HEK293 (cell line): Measurements from ENCODE around the gene YOD1.

ENCODE experiments used
- CTCF ChIA-PET: fragments of 350-600 bp; formaldehyde crosslinking; extraction: SDS; loops from one replicate; lab custom pipeline; 2021; ENCODE audit warnings: antibody characterized with exemption; lab: Yijun Ruan, JAX
- POLR2A ChIA-PET: fragments of 300-600 bp; formaldehyde crosslinking; extraction: SDS; loops from one replicate; lab custom pipeline; 2020; ENCODE audit warnings: antibody characterized with exemption, inconsistent platforms; lab: Yijun Ruan, JAX
- H3K27ac ChIP-seq: fragments of 200-500 bp; sonication (Bioruptor generic); 2 replicates; pipeline ENCODE4 v1.5.1; 2014; ENCODE audit warnings: low read depth, low read length, control low read depth, inconsistent platforms; ENCODE audit errors: extremely low read depth
- H3K36me3 ChIP-seq, 2 experiments: fragments of 200-500 bp in 1 of 2; sonication (Bioruptor generic) in 1 of 2; 1 replicate in 1 of 2; 2 replicates in 1 of 2; pipeline ENCODE4 v1.5.1; 2014 to 2017; ENCODE audit warnings: inconsistent platforms in 2 of 2, low read length in 2 of 2; ENCODE audit not compliant: control insufficient read depth in 2 of 2, insufficient read depth in 1 of 2
- H3K4me1 ChIP-seq: fragments of 200-500 bp; sonication (Bioruptor generic); 2 replicates; pipeline ENCODE4 v1.5.1; 2014; ENCODE audit warnings: mild to moderate bottlenecking, low read length, inconsistent platforms; ENCODE audit not compliant: control insufficient read depth, insufficient read depth
- H3K4me3 ChIP-seq: 2 replicates; pipeline ENCODE4 v1.5.1; 2011; ENCODE audit warnings: low read depth, mild to moderate bottlenecking, control low read depth, low read length, moderate library complexity
- H3K9me3 ChIP-seq: fragments of 200-500 bp; sonication (Bioruptor generic); 2 replicates; pipeline ENCODE4 v1.5.1; 2014; ENCODE audit warnings: low read depth, low read length, inconsistent platforms; ENCODE audit not compliant: control insufficient read depth, insufficient read depth
- AEBP2 ChIP-seq: fragments of 450-650 bp; formaldehyde crosslinking; IDR thresholded peaks from 2 replicates; pipeline ENCODE4 v1.5.1; 2016; ENCODE audit warnings: missing biosample characterization, missing genetic modification characterization, borderline replicate concordance
- HOXA7 ChIP-seq: sonication (generic); formaldehyde crosslinking; IDR thresholded peaks from 2 replicates; pipeline ENCODE4 v1.8.1; 2022; ENCODE audit warnings: missing genetic modification reagents, borderline replicate concordance
- KLF17 ChIP-seq: fragments of 450-650 bp; formaldehyde crosslinking; IDR thresholded peaks from 2 replicates; pipeline ENCODE4 v1.5.1; 2016; ENCODE audit warnings: missing biosample characterization, missing genetic modification characterization
- MYNN ChIP-seq: fragments of 450-650 bp; formaldehyde crosslinking; IDR thresholded peaks from 2 replicates; pipeline ENCODE4 v1.5.1; 2016; ENCODE audit warnings: missing biosample characterization, missing genetic modification characterization, borderline replicate concordance
- PRDM4 ChIP-seq: fragments of 450-650 bp; formaldehyde crosslinking; IDR thresholded peaks from 2 replicates; pipeline ENCODE4 v1.5.1; 2017; ENCODE audit warnings: missing biosample characterization, missing genetic modification characterization
- REPIN1 ChIP-seq: fragments of 450-650 bp; formaldehyde crosslinking; IDR thresholded peaks from 2 replicates; pipeline ENCODE4 v1.5.1; 2017; ENCODE audit warnings: missing biosample characterization, missing genetic modification characterization, low read depth
- SP2 ChIP-seq: fragments of 450-650 bp; formaldehyde crosslinking; IDR thresholded peaks from 2 replicates; pipeline ENCODE4 v1.5.1; 2016; ENCODE audit warnings: missing biosample characterization, missing genetic modification characterization
- SP7 ChIP-seq: fragments of 450-650 bp; formaldehyde crosslinking; IDR thresholded peaks from 2 replicates; pipeline ENCODE4 v1.5.1; 2016; ENCODE audit warnings: missing biosample characterization, missing genetic modification characterization
- TRIM28 ChIP-seq: IDR thresholded peaks from 2 replicates; pipeline ENCODE4 v1.6.1; 2011; ENCODE audit warnings: low read length, control low read depth, borderline replicate concordance
- ZFHX2 ChIP-seq: fragments of 450-650 bp; formaldehyde crosslinking; conservative IDR thresholded peaks from 2 replicates; pipeline ENCODE4 v1.5.1; 2016; ENCODE audit warnings: missing biosample characterization, missing genetic modification characterization
- ZIC2 ChIP-seq: fragments of 450-650 bp; formaldehyde crosslinking; IDR thresholded peaks from 2 replicates; pipeline ENCODE4 v1.5.1; 2016; ENCODE audit warnings: missing biosample characterization, missing genetic modification characterization
- ZNF362 ChIP-seq: fragments of 450-650 bp; formaldehyde crosslinking; IDR thresholded peaks from 2 replicates; pipeline ENCODE4 v1.5.1; 2016; ENCODE audit warnings: missing biosample characterization, missing genetic modification characterization
- ZNF518A ChIP-seq: fragments of 450-650 bp; formaldehyde crosslinking; conservative IDR thresholded peaks from 2 replicates; pipeline ENCODE4 v1.5.1; 2016; ENCODE audit warnings: low read depth, missing biosample characterization, missing genetic modification characterization
- ZNF561 ChIP-seq: fragments of 450-650 bp; IDR thresholded peaks from 2 replicates; pipeline ENCODE4 v1.5.1; 2018; ENCODE audit warnings: missing biosample characterization, missing genetic modification characterization, borderline replicate concordance
- ZNF610 ChIP-seq: fragments of 450-650 bp; formaldehyde crosslinking; IDR thresholded peaks from 2 replicates; pipeline ENCODE4 v1.5.1; 2016; ENCODE audit warnings: missing biosample characterization, missing genetic modification characterization, borderline replicate concordance
- ZNF768 ChIP-seq: fragments of 450-650 bp; formaldehyde crosslinking; IDR thresholded peaks from 2 replicates; pipeline ENCODE4 v1.5.1; 2018; ENCODE audit warnings: missing biosample characterization, mild to moderate bottlenecking, missing genetic modification characterization

Gene YOD1

GRCh38 chr1:207026104-207026534, 24.9 kb downstream of the YOD1 start:
- Histone ChIP-seq H3K27ac (no peak overlapping the region), H3K9me3 (no peaks in the 10 kb centered on the region), H3K36me3 (no peaks in the 10 kb centered on the region), H3K4me3 (no peak overlapping the region), H3K4me1 (no peaks in the 10 kb centered on the region)
- POLR2A ChIA-PET = no interaction called here
- TF ChIP-seq ZNF362 (tag by site-specific recombination) = no peak
- TF ChIP-seq SP2 (tag by site-specific recombination) = no peak
- no peak for TF ChIP-seq SP7
- no peak for TF ChIP-seq KLF17 (tag by site-specific recombination)
- TF ChIP-seq ZNF561 (tag by site-specific recombination) = no peak
- TF ChIP-seq AEBP2 (tag by site-specific recombination) = no peak
- no peak for TF ChIP-seq PRDM4 (tag by site-specific recombination)
- no peak for TF ChIP-seq HOXA7
- TF ChIP-seq ZFHX2 = no peak
- TF ChIP-seq REPIN1 (tag by site-specific recombination) = no peak
- TF ChIP-seq ZNF610 (tag by site-specific recombination) = no peak
- no peak for TF ChIP-seq ZNF518A (tag by site-specific recombination)
- TF ChIP-seq MYNN = no peak
- no peak for TF ChIP-seq TRIM28
- TF ChIP-seq ZNF768 (tag by site-specific recombination) = no peak
- no peak for TF ChIP-seq ZIC2 (tag by site-specific recombination)
- CTCF ChIA-PET = interaction anchor here (1.3 kb wide), 1 partner anchor 21 kb away, joined by 3 read pairs; no protein-coding TSS in a partner anchor
